WTC11 (cell line): ENCODE data around the gene RPL36A. TPM values are rescaled to one million over a fixed set of nuclear protein-coding genes. Genes with fewer than 3 reads are reported as not detected.

Experiments used
- ATF1 ChIP-seq: sonication (generic); formaldehyde crosslinking; IDR thresholded peaks from 2 replicates; pipeline ENCODE4 v1.8.1; 2023; ENCODE audit warnings: mild to moderate bottlenecking, moderate library complexity, missing genetic modification reagents
- ETV6 ChIP-seq: sonication (generic); formaldehyde crosslinking; IDR thresholded peaks from 2 replicates; pipeline ENCODE4 v1.8.1; 2022; ENCODE audit warnings: mild to moderate bottlenecking, missing genetic modification reagents
- GTF2I ChIP-seq: fragments of 250-450 bp; sonication (Bioruptor Pico); conservative IDR thresholded peaks from 2 replicates; pipeline ENCODE4 v1.4.0; 2021; ENCODE audit warnings: mild to moderate bottlenecking
- MXD4 ChIP-seq: fragments of 250-450 bp; sonication (Bioruptor Pico); IDR thresholded peaks from 2 replicates; pipeline ENCODE4 v1.8.0; 2021; ENCODE audit warnings: mild to moderate bottlenecking, moderate library complexity, borderline replicate concordance
- MYBL2 ChIP-seq: sonication (generic); formaldehyde crosslinking; IDR thresholded peaks from 2 replicates; pipeline ENCODE4 v1.8.1; 2023; ENCODE audit warnings: mild to moderate bottlenecking, moderate library complexity, missing genetic modification reagents
- NFE2L1 ChIP-seq: sonication (generic); formaldehyde crosslinking; IDR thresholded peaks from 2 replicates; pipeline ENCODE4 v1.8.1; 2023; ENCODE audit warnings: missing genetic modification reagents
- NR2C2 ChIP-seq: sonication (generic); formaldehyde crosslinking; IDR thresholded peaks from 2 replicates; pipeline ENCODE4 v1.8.0; 2022; ENCODE audit warnings: mild to moderate bottlenecking, missing genetic modification reagents
- OVOL2 ChIP-seq: fragments of 250-450 bp; sonication (Bioruptor Pico); IDR thresholded peaks from 2 replicates; pipeline ENCODE4 v1.9.0; 2021; ENCODE audit warnings: mild to moderate bottlenecking, borderline replicate concordance
- PRRX2 ChIP-seq: fragments of 250-450 bp; sonication (Bioruptor Pico); IDR thresholded peaks from 2 replicates; pipeline ENCODE4 v1.8.0; 2021; ENCODE audit warnings: mild to moderate bottlenecking
- RELA ChIP-seq: sonication (generic); formaldehyde crosslinking; IDR thresholded peaks from 2 replicates; pipeline ENCODE4 v1.8.1; 2022; ENCODE audit warnings: missing genetic modification reagents, mild to moderate bottlenecking, borderline replicate concordance
- SMAD4 ChIP-seq: sonication (generic); formaldehyde crosslinking; IDR thresholded peaks from 2 replicates; pipeline ENCODE4 v1.8.0; 2022; ENCODE audit warnings: mild to moderate bottlenecking, missing genetic modification reagents
- TCF7 ChIP-seq: sonication (generic); formaldehyde crosslinking; IDR thresholded peaks from 2 replicates; pipeline ENCODE4 v1.8.0; 2022; ENCODE audit warnings: mild to moderate bottlenecking, low read depth, missing genetic modification reagents, moderate library complexity
- TEAD4 ChIP-seq: sonication (generic); formaldehyde crosslinking; IDR thresholded peaks from 2 replicates; pipeline ENCODE4 v1.8.0; 2022; ENCODE audit warnings: mild to moderate bottlenecking, missing genetic modification reagents
- ZNF232 ChIP-seq: sonication (generic); formaldehyde crosslinking; IDR thresholded peaks from 2 replicates; pipeline ENCODE4 v1.8.0; 2022; ENCODE audit warnings: mild to moderate bottlenecking, missing genetic modification reagents
- ZNF396 ChIP-seq: fragments of 250-450 bp; sonication (Bioruptor Pico); IDR thresholded peaks from 2 replicates; pipeline ENCODE4 v1.8.0; 2021; ENCODE audit warnings: mild to moderate bottlenecking, moderate library complexity, borderline replicate concordance
- ZNF416 ChIP-seq: fragments of 250-450 bp; sonication (Bioruptor Pico); IDR thresholded peaks from 2 replicates; pipeline ENCODE4 v1.9.0; 2021; ENCODE audit warnings: mild to moderate bottlenecking, inconsistent platforms
- total RNA-seq: library from RNA; stranded (reverse); gene quantifications from 3 replicates; pipeline ENCODE4 v1.2.3, GENCODE V29; 2021
- TF ChIP-seq, protein P1 (sequence below): sonication (generic); formaldehyde crosslinking; IDR thresholded peaks from 2 replicates; pipeline ENCODE4 v1.8.0; 2023; ENCODE audit warnings: missing genetic modification reagents, mild to moderate bottlenecking, borderline replicate concordance
- TF ChIP-seq, protein P2 (sequence below): sonication (generic); formaldehyde crosslinking; IDR thresholded peaks from 2 replicates; pipeline ENCODE4 v1.8.0; 2022; ENCODE audit warnings: mild to moderate bottlenecking, missing genetic modification reagents
- TF ChIP-seq, protein P3 (sequence below): sonication (generic); formaldehyde crosslinking; IDR thresholded peaks from 2 replicates; pipeline ENCODE4 v1.8.0; 2022; ENCODE audit warnings: mild to moderate bottlenecking, missing genetic modification reagents
- TF ChIP-seq, protein P4 (sequence below): sonication (generic); formaldehyde crosslinking; IDR thresholded peaks from 2 replicates; pipeline ENCODE4 v1.8.1; 2023; ENCODE audit warnings: mild to moderate bottlenecking, moderate library complexity, missing genetic modification reagents
- TF ChIP-seq, protein P5 (sequence below): fragments of 250-450 bp; sonication (Bioruptor Pico); IDR thresholded peaks from 2 replicates; pipeline ENCODE4 v1.8.0; 2021; ENCODE audit warnings: mild to moderate bottlenecking
- TF ChIP-seq, protein P6 (sequence below): sonication (generic); formaldehyde crosslinking; IDR thresholded peaks from 2 replicates; pipeline ENCODE4 v1.8.1; 2022; ENCODE audit warnings: missing genetic modification reagents, borderline replicate concordance
- TF ChIP-seq, protein P7 (sequence below): fragments of 200-600 bp; IDR thresholded peaks from 2 replicates; pipeline ENCODE4 v1.8.0; 2022; ENCODE audit warnings: antibody characterized with exemption
- TF ChIP-seq, protein P8 (sequence below): sonication (generic); formaldehyde crosslinking; IDR thresholded peaks from 2 replicates; pipeline ENCODE4 v1.8.0; 2023; ENCODE audit warnings: missing genetic modification reagents

The RPL36A gene
- total RNA-seq, 1 experiment from 2014 or later = 320 TPM

DNA sequence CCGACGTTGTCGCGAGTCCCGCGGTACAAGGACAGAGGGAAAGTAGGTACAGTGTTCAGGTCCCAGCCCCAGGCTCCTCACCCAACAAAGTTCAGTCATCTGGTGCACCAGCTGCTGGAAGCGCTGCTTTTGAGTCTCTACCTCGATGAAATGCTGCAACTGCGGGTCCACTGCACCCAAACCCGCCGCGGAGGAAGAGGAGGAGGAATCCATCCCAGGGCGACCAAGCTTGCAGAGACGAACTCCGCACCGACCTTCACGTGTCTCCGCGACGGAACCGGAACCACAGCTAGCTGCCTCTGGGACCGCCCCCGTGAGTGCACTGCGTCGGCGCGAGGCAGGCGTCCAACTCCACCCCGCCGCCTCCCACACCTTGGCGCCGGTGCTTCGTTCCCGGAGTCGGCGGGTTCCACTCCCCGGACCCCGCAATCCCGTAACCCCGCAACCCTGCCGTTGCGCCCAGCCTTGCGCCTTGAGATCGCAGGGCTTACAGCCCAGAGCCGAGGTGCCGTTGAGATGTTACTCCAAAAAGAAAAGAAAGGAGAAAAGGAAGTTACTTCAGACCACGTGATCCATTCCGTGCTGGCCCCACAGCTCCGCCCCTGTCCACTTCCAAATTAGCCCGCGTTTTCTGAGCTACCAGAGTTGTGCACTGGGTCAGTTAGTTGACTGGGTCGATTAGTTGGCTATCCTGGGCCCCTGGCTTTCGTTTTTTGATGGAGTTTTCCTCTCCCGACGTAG lies 42.2 kb upstream of the RPL36A start, which contains the start of gene TIMM8A (continued):
- TF ChIP-seq SMAD4 (CRISPR knock-in tag) = no peak
- no peak for TF ChIP-seq MYBL2 (CRISPR knock-in tag)
- no peak for TF ChIP-seq ZNF396 (CRISPR knock-in tag)
- TF ChIP-seq PRRX2 (CRISPR knock-in tag) = no peak
- no peak for TF ChIP-seq ATF1 (CRISPR knock-in tag)
- TF ChIP-seq NFE2L1 (CRISPR knock-in tag) = peak; percentile 43; the same call in 1 of the 2 replicates
- TF ChIP-seq, protein P1, sequence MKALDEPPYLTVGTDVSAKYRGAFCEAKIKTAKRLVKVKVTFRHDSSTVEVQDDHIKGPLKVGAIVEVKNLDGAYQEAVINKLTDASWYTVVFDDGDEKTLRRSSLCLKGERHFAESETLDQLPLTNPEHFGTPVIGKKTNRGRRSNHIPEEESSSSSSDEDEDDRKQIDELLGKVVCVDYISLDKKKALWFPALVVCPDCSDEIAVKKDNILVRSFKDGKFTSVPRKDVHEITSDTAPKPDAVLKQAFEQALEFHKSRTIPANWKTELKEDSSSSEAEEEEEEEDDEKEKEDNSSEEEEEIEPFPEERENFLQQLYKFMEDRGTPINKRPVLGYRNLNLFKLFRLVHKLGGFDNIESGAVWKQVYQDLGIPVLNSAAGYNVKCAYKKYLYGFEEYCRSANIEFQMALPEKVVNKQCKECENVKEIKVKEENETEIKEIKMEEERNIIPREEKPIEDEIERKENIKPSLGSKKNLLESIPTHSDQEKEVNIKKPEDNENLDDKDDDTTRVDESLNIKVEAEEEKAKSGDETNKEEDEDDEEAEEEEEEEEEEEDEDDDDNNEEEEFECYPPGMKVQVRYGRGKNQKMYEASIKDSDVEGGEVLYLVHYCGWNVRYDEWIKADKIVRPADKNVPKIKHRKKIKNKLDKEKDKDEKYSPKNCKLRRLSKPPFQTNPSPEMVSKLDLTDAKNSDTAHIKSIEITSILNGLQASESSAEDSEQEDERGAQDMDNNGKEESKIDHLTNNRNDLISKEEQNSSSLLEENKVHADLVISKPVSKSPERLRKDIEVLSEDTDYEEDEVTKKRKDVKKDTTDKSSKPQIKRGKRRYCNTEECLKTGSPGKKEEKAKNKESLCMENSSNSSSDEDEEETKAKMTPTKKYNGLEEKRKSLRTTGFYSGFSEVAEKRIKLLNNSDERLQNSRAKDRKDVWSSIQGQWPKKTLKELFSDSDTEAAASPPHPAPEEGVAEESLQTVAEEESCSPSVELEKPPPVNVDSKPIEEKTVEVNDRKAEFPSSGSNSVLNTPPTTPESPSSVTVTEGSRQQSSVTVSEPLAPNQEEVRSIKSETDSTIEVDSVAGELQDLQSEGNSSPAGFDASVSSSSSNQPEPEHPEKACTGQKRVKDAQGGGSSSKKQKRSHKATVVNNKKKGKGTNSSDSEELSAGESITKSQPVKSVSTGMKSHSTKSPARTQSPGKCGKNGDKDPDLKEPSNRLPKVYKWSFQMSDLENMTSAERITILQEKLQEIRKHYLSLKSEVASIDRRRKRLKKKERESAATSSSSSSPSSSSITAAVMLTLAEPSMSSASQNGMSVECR (CRISPR knock-in tag) = no peak; the same call in 1 of the 2 replicates
- TF ChIP-seq, protein P2, sequence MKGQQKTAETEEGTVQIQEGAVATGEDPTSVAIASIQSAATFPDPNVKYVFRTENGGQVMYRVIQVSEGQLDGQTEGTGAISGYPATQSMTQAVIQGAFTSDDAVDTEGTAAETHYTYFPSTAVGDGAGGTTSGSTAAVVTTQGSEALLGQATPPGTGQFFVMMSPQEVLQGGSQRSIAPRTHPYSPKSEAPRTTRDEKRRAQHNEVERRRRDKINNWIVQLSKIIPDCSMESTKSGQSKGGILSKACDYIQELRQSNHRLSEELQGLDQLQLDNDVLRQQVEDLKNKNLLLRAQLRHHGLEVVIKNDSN = peak; percentile 87
- TF ChIP-seq ZNF232 (CRISPR knock-in tag) = no peak
- TF ChIP-seq, protein P3, sequence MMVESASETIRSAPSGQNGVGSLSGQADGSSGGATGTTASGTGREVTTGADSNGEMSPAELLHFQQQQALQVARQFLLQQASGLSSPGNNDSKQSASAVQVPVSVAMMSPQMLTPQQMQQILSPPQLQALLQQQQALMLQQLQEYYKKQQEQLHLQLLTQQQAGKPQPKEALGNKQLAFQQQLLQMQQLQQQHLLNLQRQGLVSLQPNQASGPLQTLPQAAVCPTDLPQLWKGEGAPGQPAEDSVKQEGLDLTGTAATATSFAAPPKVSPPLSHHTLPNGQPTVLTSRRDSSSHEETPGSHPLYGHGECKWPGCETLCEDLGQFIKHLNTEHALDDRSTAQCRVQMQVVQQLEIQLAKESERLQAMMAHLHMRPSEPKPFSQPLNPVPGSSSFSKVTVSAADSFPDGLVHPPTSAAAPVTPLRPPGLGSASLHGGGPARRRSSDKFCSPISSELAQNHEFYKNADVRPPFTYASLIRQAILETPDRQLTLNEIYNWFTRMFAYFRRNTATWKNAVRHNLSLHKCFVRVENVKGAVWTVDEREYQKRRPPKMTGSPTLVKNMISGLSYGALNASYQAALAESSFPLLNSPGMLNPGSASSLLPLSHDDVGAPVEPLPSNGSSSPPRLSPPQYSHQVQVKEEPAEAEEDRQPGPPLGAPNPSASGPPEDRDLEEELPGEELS (CRISPR knock-in tag) = peak; percentile 31; the same call in 1 of the 2 replicates
- TF ChIP-seq, protein P4, sequence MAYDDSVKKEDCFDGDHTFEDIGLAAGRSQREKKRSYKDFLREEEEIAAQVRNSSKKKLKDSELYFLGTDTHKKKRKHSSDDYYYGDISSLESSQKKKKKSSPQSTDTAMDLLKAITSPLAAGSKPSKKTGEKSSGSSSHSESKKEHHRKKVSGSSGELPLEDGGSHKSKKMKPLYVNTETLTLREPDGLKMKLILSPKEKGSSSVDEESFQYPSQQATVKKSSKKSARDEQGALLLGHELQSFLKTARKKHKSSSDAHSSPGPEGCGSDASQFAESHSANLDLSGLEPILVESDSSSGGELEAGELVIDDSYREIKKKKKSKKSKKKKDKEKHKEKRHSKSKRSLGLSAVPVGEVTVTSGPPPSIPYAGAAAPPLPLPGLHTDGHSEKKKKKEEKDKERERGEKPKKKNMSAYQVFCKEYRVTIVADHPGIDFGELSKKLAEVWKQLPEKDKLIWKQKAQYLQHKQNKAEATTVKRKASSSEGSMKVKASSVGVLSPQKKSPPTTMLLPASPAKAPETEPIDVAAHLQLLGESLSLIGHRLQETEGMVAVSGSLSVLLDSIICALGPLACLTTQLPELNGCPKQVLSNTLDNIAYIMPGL (CRISPR knock-in tag) = no peak
- no peak for TF ChIP-seq TEAD4
- TF ChIP-seq, protein P5, sequence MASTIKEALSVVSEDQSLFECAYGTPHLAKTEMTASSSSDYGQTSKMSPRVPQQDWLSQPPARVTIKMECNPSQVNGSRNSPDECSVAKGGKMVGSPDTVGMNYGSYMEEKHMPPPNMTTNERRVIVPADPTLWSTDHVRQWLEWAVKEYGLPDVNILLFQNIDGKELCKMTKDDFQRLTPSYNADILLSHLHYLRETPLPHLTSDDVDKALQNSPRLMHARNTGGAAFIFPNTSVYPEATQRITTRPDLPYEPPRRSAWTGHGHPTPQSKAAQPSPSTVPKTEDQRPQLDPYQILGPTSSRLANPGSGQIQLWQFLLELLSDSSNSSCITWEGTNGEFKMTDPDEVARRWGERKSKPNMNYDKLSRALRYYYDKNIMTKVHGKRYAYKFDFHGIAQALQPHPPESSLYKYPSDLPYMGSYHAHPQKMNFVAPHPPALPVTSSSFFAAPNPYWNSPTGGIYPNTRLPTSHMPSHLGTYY = no peak
- TF ChIP-seq NR2C2 (CRISPR knock-in tag) = no peak
- TF ChIP-seq MXD4 (CRISPR knock-in tag) = no peak
- no peak for TF ChIP-seq RELA (CRISPR knock-in tag)
- no peak for TF ChIP-seq GTF2I (CRISPR knock-in tag)
- TF ChIP-seq, protein P6, sequence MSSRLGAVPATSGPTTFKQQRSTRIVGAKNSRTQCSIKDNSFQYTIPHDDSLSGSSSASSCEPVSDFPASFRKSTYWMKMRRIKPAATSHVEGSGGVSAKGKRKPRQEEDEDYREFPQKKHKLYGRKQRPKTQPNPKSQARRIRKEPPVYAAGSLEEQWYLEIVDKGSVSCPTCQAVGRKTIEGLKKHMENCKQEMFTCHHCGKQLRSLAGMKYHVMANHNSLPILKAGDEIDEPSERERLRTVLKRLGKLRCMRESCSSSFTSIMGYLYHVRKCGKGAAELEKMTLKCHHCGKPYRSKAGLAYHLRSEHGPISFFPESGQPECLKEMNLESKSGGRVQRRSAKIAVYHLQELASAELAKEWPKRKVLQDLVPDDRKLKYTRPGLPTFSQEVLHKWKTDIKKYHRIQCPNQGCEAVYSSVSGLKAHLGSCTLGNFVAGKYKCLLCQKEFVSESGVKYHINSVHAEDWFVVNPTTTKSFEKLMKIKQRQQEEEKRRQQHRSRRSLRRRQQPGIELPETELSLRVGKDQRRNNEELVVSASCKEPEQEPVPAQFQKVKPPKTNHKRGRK (CRISPR knock-in tag) = no peak
- TF ChIP-seq, protein P7, sequence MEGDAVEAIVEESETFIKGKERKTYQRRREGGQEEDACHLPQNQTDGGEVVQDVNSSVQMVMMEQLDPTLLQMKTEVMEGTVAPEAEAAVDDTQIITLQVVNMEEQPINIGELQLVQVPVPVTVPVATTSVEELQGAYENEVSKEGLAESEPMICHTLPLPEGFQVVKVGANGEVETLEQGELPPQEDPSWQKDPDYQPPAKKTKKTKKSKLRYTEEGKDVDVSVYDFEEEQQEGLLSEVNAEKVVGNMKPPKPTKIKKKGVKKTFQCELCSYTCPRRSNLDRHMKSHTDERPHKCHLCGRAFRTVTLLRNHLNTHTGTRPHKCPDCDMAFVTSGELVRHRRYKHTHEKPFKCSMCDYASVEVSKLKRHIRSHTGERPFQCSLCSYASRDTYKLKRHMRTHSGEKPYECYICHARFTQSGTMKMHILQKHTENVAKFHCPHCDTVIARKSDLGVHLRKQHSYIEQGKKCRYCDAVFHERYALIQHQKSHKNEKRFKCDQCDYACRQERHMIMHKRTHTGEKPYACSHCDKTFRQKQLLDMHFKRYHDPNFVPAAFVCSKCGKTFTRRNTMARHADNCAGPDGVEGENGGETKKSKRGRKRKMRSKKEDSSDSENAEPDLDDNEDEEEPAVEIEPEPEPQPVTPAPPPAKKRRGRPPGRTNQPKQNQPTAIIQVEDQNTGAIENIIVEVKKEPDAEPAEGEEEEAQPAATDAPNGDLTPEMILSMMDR = no peak
- no peak for TF ChIP-seq TCF7
- no peak for TF ChIP-seq OVOL2 (CRISPR knock-in tag)
- TF ChIP-seq ETV6 = no peak
- TF ChIP-seq ZNF416 (CRISPR knock-in tag) = no peak
- TF ChIP-seq, protein P8, sequence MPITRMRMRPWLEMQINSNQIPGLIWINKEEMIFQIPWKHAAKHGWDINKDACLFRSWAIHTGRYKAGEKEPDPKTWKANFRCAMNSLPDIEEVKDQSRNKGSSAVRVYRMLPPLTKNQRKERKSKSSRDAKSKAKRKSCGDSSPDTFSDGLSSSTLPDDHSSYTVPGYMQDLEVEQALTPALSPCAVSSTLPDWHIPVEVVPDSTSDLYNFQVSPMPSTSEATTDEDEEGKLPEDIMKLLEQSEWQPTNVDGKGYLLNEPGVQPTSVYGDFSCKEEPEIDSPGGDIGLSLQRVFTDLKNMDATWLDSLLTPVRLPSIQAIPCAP = no peak
